DND-41 (cell line): Measurements from ENCODE around the gene CCNG2.

Experiments used
- ATAC-seq: fragments of 200-7000 bp; cut with Tn5 transposase; 3 replicates; pipeline ENCODE4 v1.9.1; 2021; ENCODE audit warnings: low read depth; ENCODE audit not compliant: insufficient read depth
- DNase-seq: peaks from one replicate; pipeline ENCODE4 v3.0.0-alpha.2; 2020
- H2AFZ ChIP-seq: 2 replicates; pipeline ENCODE4 v1.6.0; 2012; ENCODE audit warnings: low read depth, low read length
- H3K27ac ChIP-seq: 2 replicates; pipeline ENCODE4 v1.5.1; 2012; ENCODE audit warnings: low read length, inconsistent platforms
- H3K27me3 ChIP-seq: fragments of 200-600 bp; sonication (generic); 2 replicates; pipeline ENCODE4 v1.6.0; 2012; ENCODE audit warnings: low read length, mild to moderate bottlenecking, inconsistent platforms; ENCODE audit not compliant: insufficient read depth, poor library complexity
- H3K36me3 ChIP-seq: 2 replicates; pipeline ENCODE4 v1.5.1; 2012; ENCODE audit warnings: low read length, inconsistent platforms; ENCODE audit not compliant: insufficient read depth
- H3K4me1 ChIP-seq: 2 replicates; pipeline ENCODE4 v1.5.1; 2012; ENCODE audit warnings: mild to moderate bottlenecking, low read length; ENCODE audit not compliant: insufficient read depth
- H3K4me2 ChIP-seq: 2 replicates; pipeline ENCODE4 v1.6.0; 2012; ENCODE audit warnings: mild to moderate bottlenecking, moderate library complexity, low read length, inconsistent platforms; ENCODE audit not compliant: insufficient read depth
- H3K4me3 ChIP-seq, 2 experiments: fragments of 200-600 bp in 1 of 2; shearing (Covaris generic) in 1 of 2; 2 replicates each; pipeline ENCODE4 v1.5.1; 2012 to 2016; ENCODE audit warnings: inconsistent platforms in 2 of 2, low read length in 2 of 2, mild to moderate bottlenecking in 2 of 2, low read depth in 1 of 2, moderate library complexity in 1 of 2
- H3K79me2 ChIP-seq: 2 replicates; pipeline ENCODE4 v1.6.0; 2012; ENCODE audit warnings: low read length, inconsistent platforms; ENCODE audit not compliant: insufficient read depth
- H3K9ac ChIP-seq: 2 replicates; pipeline ENCODE4 v1.6.0; 2012; ENCODE audit warnings: low read depth, mild to moderate bottlenecking, inconsistent platforms, low read length, moderate library complexity
- H3K9me3 ChIP-seq: 2 replicates; pipeline ENCODE4 v1.5.1; 2012; ENCODE audit warnings: low read length, moderate library complexity, mild to moderate bottlenecking, inconsistent platforms; ENCODE audit not compliant: insufficient read depth, severe bottlenecking
- H4K20me1 ChIP-seq: 2 replicates; pipeline ENCODE4 v1.6.0; 2012; ENCODE audit warnings: low read length; ENCODE audit not compliant: insufficient read depth
- CTCF ChIP-seq: IDR thresholded peaks from 2 replicates; pipeline ENCODE4 v1.5.1; 2012; ENCODE audit warnings: borderline replicate concordance, low read length, moderate library complexity, mild to moderate bottlenecking; ENCODE audit not compliant: poor library complexity, severe bottlenecking; ENCODE audit errors: extremely low read depth
- EZH2 ChIP-seq: IDR thresholded peaks from 3 replicates; pipeline ENCODE4 v1.6.1; 2012; ENCODE audit warnings: borderline replicate concordance, low read depth, mild to moderate bottlenecking, moderate library complexity, low read length, inconsistent platforms; ENCODE audit not compliant: severe bottlenecking

CCNG2 gene

GRCh38 chr4:77188498-77189220, 31.7 kb downstream of the CCNG2 start:
- no peaks in the 10 kb centered on the region for H3K27me3 ChIP-seq
- no peak overlapping the region for H3K4me3 ChIP-seq
- H3K36me3 ChIP-seq, result no peaks in the 10 kb centered on the region
- no peaks in the 10 kb centered on the region for H3K9me3 ChIP-seq
- no peak overlapping the region for H2AFZ ChIP-seq
- no peaks in the 10 kb centered on the region for H3K4me1 ChIP-seq
- no peak for DNase-seq
- no peak overlapping the region for H3K4me2 ChIP-seq
- no peak for ATAC-seq
- no peak overlapping the region for H3K27ac ChIP-seq
- no peak overlapping the region for H3K9ac ChIP-seq
- TF ChIP-seq CTCF, result no peak
- TF ChIP-seq EZH2, result no peak
- H4K20me1 ChIP-seq, result no peaks in the 10 kb centered on the region
- no peaks in the 10 kb centered on the region for H3K79me2 ChIP-seq

- TF ChIP-seq EZH2 (no peak), CTCF (no peak)
- ATAC-seq, result no peak
- no peaks in the 10 kb centered on the region for H3K27me3 ChIP-seq
These were observed 32.4 kb downstream of the CCNG2 start for GRCh38 chr4:77189412-77189811.

GRCh38 chr4:77190053-77190452, 33.0 kb downstream of the CCNG2 start:
- TF ChIP-seq EZH2 (no peak), CTCF (no peak)
- Histone ChIP-seq H3K27ac (no peak overlapping the region), H4K20me1 (no peaks in the 10 kb centered on the region), H3K4me2 (no peak overlapping the region), H3K4me3 (no peak overlapping the region), H3K9ac (no peak overlapping the region), H3K9me3 (no peaks in the 10 kb centered on the region), H2AFZ (no peak overlapping the region), H3K36me3 (no peaks in the 10 kb centered on the region), H3K79me2 (no peaks in the 10 kb centered on the region), H3K4me1 (no peaks in the 10 kb centered on the region), H3K27me3 (no peaks in the 10 kb centered on the region)
- no peak for ATAC-seq
- DNase-seq, result no peak

More at GRCh38 chr4:77189412-77189811, 32.4 kb downstream of the CCNG2 start:
- Histone ChIP-seq H3K36me3 (no peaks in the 10 kb centered on the region), H3K4me2 (no peak overlapping the region), H4K20me1 (no peaks in the 10 kb centered on the region), H3K79me2 (no peaks in the 10 kb centered on the region), H2AFZ (no peak overlapping the region), H3K27ac (no peak overlapping the region), H3K4me3 (no peak overlapping the region), H3K9ac (no peak overlapping the region), H3K4me1 (no peaks in the 10 kb centered on the region), H3K9me3 (no peaks in the 10 kb centered on the region)
- DNase-seq, result no peak
